A673 (cell line): ENCODE measurements around the gene NR2C2. TPM values are rescaled to one million over a fixed set of nuclear protein-coding genes. Genes with fewer than 3 reads are reported as not detected.

Experiments
- BruUV-seq: library from RNA; stranded (reverse); fragments of 400-500 nt; replicated peaks from 2 replicates; lab custom pipeline; 2021; lab: Mats Ljungman, UMichigan
- CTCF ChIA-PET: fragments of 300-600 bp; sonication (Branson Sonifier 250); formaldehyde crosslinking; loops from one replicate; lab custom pipeline; 2022; ENCODE audit warnings: antibody characterized with exemption; lab: Charles Lee
- POLR2A ChIA-PET: fragments of 300-600 bp; sonication (Branson Sonifier 250); formaldehyde crosslinking; loops from one replicate; lab custom pipeline; 2022; ENCODE audit warnings: antibody characterized with exemption; ENCODE audit not compliant: low non-redundant PET; lab: Charles Lee
- DNase-seq: peaks from one replicate; pipeline ENCODE4 v3.0.0-alpha.2; 2015; ENCODE audit warnings: low spot score
- H3K27ac ChIP-seq: fragments of 200-600 bp; sonication (generic); 2 replicates; pipeline ENCODE4 v1.5.1; 2016; ENCODE audit warnings: mixed run types, low read depth, mild to moderate bottlenecking, mixed read lengths, antibody characterized with exemption, low read length; ENCODE audit not compliant: poor library complexity, severe bottlenecking
- H3K27me3 ChIP-seq: fragments of 200-600 bp; sonication (generic); replicated peaks from 2 replicates; pipeline ENCODE4 v1.6.1; 2017; ENCODE audit warnings: mixed run types, low read depth, mild to moderate bottlenecking, mixed read lengths, antibody characterized with exemption, low read length; ENCODE audit not compliant: insufficient read depth, poor library complexity
- H3K36me3 ChIP-seq: fragments of 200-600 bp; sonication (generic); 2 replicates; pipeline ENCODE4 v1.6.1; 2016; ENCODE audit warnings: mixed run types, mild to moderate bottlenecking, mixed read lengths, antibody characterized with exemption, low read length; ENCODE audit not compliant: insufficient read depth, poor library complexity, severe bottlenecking
- H3K4me1 ChIP-seq: fragments of 200-600 bp; sonication (generic); 2 replicates; pipeline ENCODE4 v1.6.1; 2017; ENCODE audit warnings: mixed run types, mild to moderate bottlenecking, mixed read lengths, antibody characterized with exemption, low read length; ENCODE audit not compliant: insufficient read depth, poor library complexity, severe bottlenecking
- H3K4me3 ChIP-seq: fragments of 200-600 bp; sonication (generic); 2 replicates; pipeline ENCODE4 v1.5.1; 2016; ENCODE audit warnings: low read depth, mixed run types, mild to moderate bottlenecking, mixed read lengths, low read length; ENCODE audit not compliant: poor library complexity, severe bottlenecking
- H3K9me3 ChIP-seq: fragments of 200-600 bp; sonication (generic); 2 replicates; pipeline ENCODE4 v1.6.1; 2016; ENCODE audit warnings: mixed run types, low read depth, mild to moderate bottlenecking, mixed read lengths, antibody characterized with exemption, low read length; ENCODE audit not compliant: poor library complexity, severe bottlenecking
- CTCF ChIP-seq: fragments of 300-800, 200-600 bp; sonication (generic); conservative IDR thresholded peaks from 2 replicates; pipeline ENCODE4 v1.5.1; 2017; ENCODE audit warnings: low read depth, mild to moderate bottlenecking, antibody characterized with exemption, low read length, moderate library complexity, mixed read lengths
- EZH2 ChIP-seq: fragments of 200-600 bp; sonication (generic); IDR thresholded peaks from 2 replicates; pipeline ENCODE4 v1.6.1; 2017; ENCODE audit warnings: borderline replicate concordance, low read depth, mild to moderate bottlenecking, mixed read lengths, antibody characterized with exemption, low read length; ENCODE audit not compliant: poor library complexity, severe bottlenecking
- intact Hi-C: fragments of 100-400 bp; cut with micrococcal nuclease; formaldehyde crosslinking; loops from one replicate; pipeline ENCODE4 v1.10.0; 2022; ENCODE audit not compliant: unreplicated experiment
- total RNA-seq: library from RNA; stranded (reverse); gene quantifications from 2 replicates; pipeline ENCODE4 v1.2.3, GENCODE V29; 2021

The NR2C2 gene
- total RNA-seq, 1 experiment from 2014 or later: 56.5 TPM

GRCh38 chr3:14948609-14949038, 1.2 kb downstream of the NR2C2 start:
- ChIA-PET CTCF (interaction anchor here (0.7 kb wide), 1 partner anchor 910 kb away, joined by 5 read pairs; no protein-coding TSS in a partner anchor), POLR2A (interaction anchor here (0.7 kb wide), 1 partner anchor 585 kb away, joined by 4 read pairs; no protein-coding TSS in a partner anchor)
- TF ChIP-seq EZH2 (no peak), CTCF (no peak)
- no peak for DNase-seq
- Histone ChIP-seq H3K36me3 (peaks cover 34% of the 10 kb centered on the region), H3K27ac (peak overlapping the region; percentile 78), H3K4me1 (peaks cover 20% of the 10 kb centered on the region), H3K9me3 (no peaks in the 10 kb centered on the region), H3K4me3 (peak overlapping the region; percentile 67), H3K27me3 (no peaks in the 10 kb centered on the region)
- intact Hi-C loops: loop anchor here (2.0 to 10.0 kb wide), 2 partner anchors 150 to 774 kb away; partner anchors contain the start of genes LSM3, RBSN and XPC
- no TSS peak for BruUV-seq

GRCh38 chr3:14949126-14949525, 1.7 kb downstream of the NR2C2 start:
- Histone ChIP-seq H3K27ac (peak overlapping the region; percentile 78), H3K36me3 (peaks cover 28% of the 10 kb centered on the region), H3K9me3 (no peaks in the 10 kb centered on the region), H3K27me3 (no peaks in the 10 kb centered on the region), H3K4me1 (peaks cover 20% of the 10 kb centered on the region), H3K4me3 (peak overlapping the region; percentile 67)
- intact Hi-C loops: loop anchor here (2.0 to 10.0 kb wide), 2 partner anchors 150 to 774 kb away; partner anchors contain the start of genes LSM3, RBSN and XPC
- ChIA-PET POLR2A (no interaction called here), CTCF (no interaction called here)
- TF ChIP-seq CTCF (no peak), EZH2 (no peak)
- TSS peak; percentile 57 for BruUV-seq
- no peak for DNase-seq

GRCh38 chr3:14950274-14950673, 2.9 kb downstream of the NR2C2 start:
- intact Hi-C loops: no loop called here
- no TSS peak for BruUV-seq
- ChIA-PET POLR2A (no interaction called here), CTCF (no interaction called here)
- no peak overlapping the region for H3K27ac ChIP-seq
- H3K4me3 ChIP-seq: no peak overlapping the region
- no peaks in the 10 kb centered on the region for H3K9me3 ChIP-seq
- H3K27me3 ChIP-seq: no peaks in the 10 kb centered on the region
- H3K36me3 ChIP-seq: peaks cover 17% of the 10 kb centered on the region
- no peak for DNase-seq
- TF ChIP-seq EZH2 (no peak), CTCF (no peak)
- peaks cover 20% of the 10 kb centered on the region for H3K4me1 ChIP-seq
